Astrocyte of the hippocampus (primary cell): ENCODE measurements around the gene POLK.
A peak's percentile ranks its signal among the peaks of the same experiment; 100 is the strongest.
"Not testable (repeated sequence)": the region's sequence is repeated elsewhere in the genome, so short reads cannot be mapped to it uniquely, and the experiment has no call there.

Experiments
- DNase-seq: peaks from one replicate; pipeline ENCODE4 v3.0.0; 2011; ENCODE audit warnings: low read depth, low spot score

Gene POLK

GRCh38 chr5:75547812-75548211, 36.1 kb downstream of the POLK start:
- no peak for DNase-seq

DNA sequence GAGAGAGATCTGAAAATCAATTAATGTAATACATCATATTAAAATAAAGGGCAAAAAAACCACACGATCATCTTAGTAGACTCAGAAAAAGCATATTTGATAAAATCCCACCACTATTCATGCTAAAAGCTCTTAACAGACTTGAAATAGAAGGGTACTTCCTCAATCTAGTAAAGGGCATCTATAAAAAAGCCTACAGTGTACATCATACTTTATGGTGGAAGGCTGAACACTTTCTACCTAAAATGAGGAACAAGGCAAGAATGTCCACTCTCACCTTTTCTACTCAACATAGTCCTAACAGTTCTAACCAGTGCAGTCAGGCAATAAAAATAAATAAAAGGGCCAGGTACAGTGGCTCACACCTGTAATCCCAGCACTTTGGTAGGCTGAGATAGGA, 38.9 kb downstream of the POLK start:
- no peak for DNase-seq

DNA sequence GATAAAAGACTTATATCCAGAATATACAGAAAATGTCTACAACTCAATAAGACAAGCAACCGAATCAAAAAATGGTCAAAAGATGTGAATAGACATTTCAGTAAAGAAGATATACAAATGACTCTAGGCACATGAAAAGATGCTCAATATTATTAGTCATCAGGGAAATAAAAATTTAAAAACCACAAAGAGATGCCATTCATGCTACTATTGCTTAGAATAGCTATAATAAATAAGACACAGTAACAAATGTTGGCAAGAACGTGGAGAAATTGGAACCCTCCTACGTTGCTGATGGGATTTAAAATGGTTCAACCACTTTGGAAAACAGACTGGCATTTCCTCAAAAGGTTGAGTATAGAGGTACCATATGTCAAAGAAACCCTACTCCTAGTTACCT, 39.8 kb downstream of the POLK start:
- DNase-seq, result peak; percentile 11

- no peak for DNase-seq
Measured at GRCh38 chr5:75552764-75553163, 41.1 kb downstream of the POLK start.

- DNase-seq, result no peak
Measured at GRCh38 chr5:75553358-75553757, 41.7 kb downstream of the POLK start.

DNA sequence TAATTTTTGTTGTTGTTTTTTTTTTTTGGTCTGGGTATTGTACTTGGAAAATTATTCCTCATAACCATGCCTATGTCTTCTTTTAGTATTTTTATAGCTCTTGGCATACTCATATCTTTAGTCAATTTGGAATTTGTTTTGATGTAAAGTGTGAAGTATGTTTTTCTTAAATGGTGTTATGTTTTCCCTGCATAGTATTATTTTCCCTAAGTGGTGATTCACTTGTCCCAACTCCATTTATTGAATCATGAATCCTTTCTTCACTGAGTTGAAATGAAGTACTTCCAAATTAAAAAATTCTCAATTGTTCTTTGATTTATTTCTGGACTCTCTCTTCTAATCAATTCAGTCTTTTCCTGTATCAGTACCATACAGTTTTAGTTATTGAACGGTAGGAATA, 46.5 kb downstream of the POLK start:
- no peak for DNase-seq

DNA sequence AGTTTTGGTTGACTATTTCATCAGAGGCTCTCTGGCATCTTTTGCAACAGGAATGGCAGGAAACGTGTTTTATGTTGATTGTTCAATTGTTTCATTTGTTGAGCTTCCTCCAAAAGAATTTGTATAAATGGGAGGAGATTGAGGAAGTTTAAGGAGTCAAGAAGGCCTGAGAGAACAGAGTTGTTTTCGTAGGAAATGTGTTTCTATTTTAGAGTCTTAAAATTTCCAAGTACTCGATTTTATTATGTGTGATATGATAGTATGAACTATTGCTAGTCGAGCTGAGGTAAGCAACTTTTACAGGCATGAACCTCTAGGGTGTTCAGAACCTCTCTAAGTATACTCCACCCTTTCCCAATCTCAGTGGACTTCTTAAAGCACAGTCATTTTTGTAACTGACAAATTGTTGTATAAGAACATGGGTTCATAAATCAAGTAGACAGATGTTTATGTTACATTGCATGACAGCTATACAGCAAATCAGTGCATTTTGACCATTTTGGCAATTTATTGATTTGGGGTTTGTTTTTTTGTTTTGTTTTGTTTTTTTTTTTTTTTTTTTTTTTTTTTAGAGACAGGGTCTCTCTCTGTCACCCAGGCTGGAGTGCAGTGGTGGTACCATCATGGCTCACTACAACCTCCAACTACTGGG, 47.4 kb downstream of the POLK start:
- no peak for DNase-seq

GRCh38 chr5:75560655-75561054, 49.0 kb downstream of the POLK start:
- not testable (repeated sequence) for DNase-seq

- DNase-seq, result peak; percentile 81
Measured at GRCh38 chr5:75565991-75566709, 54.5 kb downstream of the POLK start.

DNA sequence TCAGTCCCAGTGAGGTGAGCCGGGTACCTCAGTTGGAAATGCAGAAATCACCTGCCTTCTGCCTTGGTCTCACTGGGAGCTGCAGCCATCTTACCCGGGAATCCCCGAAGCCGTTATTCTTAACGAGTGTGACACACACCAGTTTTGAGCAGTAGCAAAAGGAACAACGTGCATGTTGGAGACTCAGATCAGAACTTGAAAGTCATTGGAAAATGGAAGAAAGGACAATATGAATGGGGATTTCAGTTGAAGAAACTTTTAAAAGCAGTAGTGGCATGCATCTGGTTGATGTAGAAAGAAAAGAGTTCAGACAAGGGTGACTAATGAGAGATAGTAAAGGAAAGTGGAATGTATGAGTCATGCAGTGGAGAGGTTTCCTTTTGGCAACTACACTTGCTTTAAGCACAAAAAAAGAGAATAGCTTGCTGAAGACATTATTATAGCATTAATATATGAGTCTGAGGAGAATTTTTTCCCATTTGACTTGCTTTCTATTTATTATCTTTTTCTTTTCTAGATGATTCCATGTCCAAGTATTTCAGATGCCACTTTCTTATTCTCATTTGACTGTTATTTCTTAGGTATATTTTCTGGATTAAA, 55.1 kb downstream of the POLK start:
- DNase-seq, result peak; percentile 90

GRCh38 chr5:75567710-75568109, 56.0 kb downstream of the POLK start:
- DNase-seq, result peak; percentile 28

DNA sequence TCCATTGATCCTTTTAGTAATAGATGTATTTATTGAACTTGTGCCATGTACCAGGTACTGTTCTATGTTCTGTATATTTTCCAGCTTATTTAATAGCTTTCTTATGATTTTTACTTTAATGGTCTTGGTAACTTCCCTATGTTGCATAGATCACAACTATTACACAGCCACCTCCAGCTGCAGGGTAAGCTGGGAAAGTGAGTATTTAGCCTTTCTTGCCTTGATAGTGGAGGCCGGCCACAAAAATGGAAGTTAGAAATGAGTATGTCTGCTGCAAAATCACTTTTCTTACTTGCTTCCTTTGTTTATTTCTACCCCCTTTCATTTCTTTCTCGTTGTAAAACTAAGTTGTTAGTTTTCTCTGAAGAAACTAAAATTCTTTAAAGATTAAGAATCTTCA, 56.5 kb downstream of the POLK start:
- no peak for DNase-seq

- no peak for DNase-seq
Measured at GRCh38 chr5:75571547-75571946, 59.9 kb downstream of the POLK start.

- peak; percentile 34 for DNase-seq
Measured at GRCh38 chr5:75574791-75575190, 63.1 kb downstream of the POLK start.

GRCh38 chr5:75578280-75578679, 66.6 kb downstream of the POLK start:
- not testable (repeated sequence) for DNase-seq

- DNase-seq, result no peak
Measured at GRCh38 chr5:75584641-75585040, 73.0 kb downstream of the POLK start.

DNA sequence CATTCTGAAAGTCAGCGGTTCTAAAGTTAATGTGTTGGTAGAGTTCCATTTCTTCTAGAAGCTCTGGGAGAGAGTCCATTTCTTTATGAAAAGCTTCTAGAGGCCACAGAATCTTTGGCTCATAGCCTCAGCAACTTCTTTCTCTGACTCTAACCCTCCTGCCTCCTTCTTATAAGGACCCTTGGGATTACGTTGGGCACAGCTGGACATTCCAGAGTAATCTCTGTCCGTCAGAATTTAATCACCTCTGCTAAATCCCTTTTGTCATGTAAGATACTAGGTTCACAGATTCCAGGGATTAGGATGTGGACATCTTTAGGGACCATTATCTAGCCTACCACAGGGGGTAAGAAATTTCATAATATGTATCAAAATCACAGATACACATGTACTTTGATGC, 77.0 kb downstream of the POLK start:
- no peak for DNase-seq

- no peak for DNase-seq
Measured at GRCh38 chr5:75600535-75600934, 88.8 kb downstream of the POLK start.

DNA sequence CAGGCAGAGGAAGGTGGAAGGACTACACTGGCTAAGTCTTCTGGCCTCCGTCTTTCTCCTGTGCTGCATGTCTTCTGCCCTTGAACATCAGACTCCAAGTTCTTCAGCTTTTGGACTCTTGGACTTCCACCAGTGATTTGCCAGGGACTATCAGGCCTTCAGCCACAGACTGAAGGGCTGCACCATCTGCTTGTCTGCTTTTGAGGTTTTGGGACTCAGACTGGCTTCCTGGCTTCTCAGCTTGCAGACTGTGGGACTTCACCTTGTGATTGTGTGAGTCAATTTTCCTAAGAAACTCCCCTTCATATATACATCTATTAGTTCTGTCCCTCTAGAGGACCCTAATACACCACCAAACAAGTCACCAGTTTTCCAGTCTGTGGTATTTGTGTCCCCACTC, 89.9 kb downstream of the POLK start:
- no peak for DNase-seq

DNA sequence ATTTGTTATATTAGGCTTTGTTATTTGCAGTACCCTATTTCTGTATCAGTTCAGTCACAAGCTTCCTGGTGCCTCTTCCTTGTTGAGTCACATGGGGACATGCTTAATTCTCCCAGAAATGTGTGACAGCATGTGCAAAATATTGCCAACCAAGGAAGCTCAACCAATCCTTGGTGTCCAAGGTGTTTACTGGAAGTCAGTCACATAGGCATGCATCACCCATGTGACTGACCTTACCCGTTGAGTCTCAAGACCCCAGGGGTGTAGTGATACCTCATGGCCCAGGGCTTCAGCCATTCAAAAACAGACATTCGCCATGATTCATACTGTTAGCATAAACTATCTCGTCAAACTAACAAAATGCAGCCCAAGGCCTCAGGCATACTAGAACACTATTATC, 90.3 kb downstream of the POLK start:
- DNase-seq, result no peak

DNA sequence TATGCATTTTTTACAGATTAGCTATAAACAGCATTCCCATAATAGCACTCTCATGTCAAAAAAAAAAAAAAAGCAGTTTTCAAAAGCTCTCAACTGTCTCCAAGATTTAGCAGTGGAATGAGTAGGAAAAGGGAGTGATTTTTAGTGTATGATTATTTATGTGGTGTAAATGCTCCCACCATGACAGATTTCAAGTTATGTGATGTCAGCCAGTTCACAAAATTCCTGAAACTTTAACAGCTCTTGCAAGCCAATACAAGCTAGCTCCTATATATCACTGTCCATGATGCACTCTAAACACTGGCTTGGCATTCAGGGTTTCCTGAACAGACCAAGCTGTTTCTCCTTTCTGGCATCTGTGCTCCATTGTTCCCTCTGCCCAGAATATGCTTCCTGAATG, 91.7 kb downstream of the POLK start:
- DNase-seq, result peak; percentile 23

DNA sequence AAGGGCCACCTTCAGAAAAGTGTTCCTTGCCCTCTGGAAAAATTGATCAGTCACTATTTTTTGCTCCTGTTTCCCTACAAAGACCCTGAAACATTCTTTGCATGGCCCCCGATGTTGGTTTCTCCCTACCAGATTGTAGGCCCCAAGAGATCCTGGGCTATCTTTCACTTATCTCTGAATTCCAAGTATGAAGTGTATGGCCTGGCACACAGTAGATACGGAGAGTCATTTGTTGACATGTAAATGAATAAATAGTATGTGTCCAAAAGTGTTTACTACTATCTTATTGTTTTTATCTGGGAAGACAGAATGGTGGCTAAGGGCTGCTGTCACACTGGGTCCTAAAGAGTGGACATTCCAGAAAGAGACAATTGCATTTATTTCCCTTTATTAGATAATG, 92.1 kb downstream of the POLK start:
- DNase-seq, result no peak

DNA sequence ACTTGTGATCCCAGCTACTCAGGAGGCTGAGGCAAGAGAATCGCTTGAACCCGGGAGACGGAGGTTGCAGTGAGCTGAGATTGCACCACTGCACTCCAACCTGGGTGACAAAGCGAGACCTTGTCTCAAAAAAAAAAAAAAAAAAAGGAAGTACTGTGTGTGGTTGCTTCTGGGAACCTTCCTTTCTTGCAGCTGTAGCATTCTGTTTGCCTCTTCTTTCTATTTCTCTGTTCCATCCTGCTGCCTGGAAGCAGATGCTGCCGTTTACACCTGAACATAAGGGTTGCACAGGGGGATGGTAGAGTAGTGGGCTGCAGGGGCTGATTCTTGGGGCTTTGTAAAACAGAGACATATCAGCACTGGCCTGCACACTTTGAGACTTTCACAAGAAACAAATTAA, 95.7 kb downstream of the POLK start:
- DNase-seq, result not testable (repeated sequence)
